HuH-7 (cell line): Measurements from ENCODE around the gene SOX15.
"Not testable (repeated sequence)": the region's sequence is repeated elsewhere in the genome, so short reads cannot be mapped to it uniquely, and the experiment has no call there.

Source experiments
- DNase-seq: peaks from one replicate; pipeline ENCODE4 v3.0.0; 2011; ENCODE audit warnings: low spot score

Gene SOX15

DNA sequence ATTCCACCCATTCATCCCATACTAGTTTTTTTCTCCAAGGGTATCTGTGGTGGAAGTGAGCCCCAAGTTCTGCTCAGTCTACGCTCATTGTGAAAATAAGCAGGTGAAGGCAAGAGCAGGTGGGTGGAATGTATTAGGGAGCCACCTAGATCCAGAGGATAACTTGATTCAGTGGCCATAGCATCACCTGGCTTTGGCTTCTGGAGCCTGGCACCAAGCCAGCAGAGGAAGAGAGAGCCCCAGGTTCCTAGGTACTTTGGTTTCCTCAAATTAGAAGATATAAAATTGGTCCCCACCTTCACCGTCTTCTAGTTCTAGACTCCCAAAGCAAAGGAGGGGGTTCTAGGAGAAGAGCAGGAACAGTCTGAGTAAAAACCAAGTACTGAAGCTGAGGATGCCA lies 20.7 kb upstream of the SOX15 start:
- DNase-seq = no peak

DNA sequence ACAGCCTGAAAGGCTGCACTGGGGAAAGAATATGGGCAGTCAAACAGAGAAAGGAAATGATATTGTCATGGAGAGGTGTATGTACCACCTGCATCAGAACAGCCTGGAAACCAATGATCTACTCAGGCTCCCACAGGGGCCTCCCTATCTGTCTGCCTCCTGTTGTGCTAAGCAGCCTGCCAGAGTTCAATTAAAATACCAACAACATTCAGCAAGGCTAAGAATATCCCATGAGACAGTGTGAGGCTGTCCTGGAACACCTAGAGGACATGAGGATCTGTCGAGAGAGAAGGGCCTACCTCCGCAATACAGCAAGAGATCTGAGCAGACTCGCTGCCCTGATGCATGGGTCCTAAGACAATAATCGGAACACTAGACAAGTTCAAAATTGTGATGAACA lies 16.4 kb upstream of the SOX15 start:
- DNase-seq = no peak

DNA sequence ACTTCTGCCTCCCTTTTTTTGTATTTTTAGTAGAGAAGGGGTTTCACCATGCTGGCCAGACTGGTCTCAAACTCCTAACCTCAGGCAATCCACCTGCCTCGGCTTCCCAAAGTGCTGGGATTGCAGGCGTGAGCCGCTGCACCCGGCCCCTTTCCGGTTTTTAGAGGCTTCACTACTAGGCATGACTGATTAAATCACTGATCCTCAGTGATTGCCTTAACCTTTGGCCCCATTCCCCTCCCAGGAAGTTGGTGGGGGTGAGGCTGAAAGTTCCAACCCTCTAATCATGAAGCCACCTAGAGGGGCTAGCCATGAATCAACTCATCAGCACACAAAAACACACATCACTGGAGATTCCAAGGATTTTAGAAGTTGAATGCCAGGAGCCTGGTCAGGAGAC lies 7.7 kb upstream of the SOX15 start:
- DNase-seq = not testable (repeated sequence)

DNA sequence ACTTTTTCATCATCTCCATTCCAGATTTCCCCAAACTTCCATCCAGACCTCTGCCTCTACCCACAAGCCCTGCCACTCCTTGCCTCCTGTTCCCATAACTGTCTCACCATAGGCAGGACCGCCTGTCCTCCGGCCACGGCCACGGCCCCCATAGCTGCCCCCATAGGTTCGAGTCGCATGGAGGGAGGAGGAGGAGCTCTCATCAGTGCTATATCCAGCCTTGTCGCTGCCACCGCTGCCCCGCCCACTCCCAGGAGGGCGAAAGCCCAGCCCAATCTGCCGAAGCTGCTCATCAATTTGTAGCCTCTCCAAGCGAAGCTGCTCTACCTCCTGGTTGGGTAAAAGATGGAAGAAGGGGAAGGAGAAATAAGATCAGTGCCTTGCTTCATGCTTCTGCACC lies 3.4 kb upstream of the SOX15 start:
- no peak for DNase-seq

DNA sequence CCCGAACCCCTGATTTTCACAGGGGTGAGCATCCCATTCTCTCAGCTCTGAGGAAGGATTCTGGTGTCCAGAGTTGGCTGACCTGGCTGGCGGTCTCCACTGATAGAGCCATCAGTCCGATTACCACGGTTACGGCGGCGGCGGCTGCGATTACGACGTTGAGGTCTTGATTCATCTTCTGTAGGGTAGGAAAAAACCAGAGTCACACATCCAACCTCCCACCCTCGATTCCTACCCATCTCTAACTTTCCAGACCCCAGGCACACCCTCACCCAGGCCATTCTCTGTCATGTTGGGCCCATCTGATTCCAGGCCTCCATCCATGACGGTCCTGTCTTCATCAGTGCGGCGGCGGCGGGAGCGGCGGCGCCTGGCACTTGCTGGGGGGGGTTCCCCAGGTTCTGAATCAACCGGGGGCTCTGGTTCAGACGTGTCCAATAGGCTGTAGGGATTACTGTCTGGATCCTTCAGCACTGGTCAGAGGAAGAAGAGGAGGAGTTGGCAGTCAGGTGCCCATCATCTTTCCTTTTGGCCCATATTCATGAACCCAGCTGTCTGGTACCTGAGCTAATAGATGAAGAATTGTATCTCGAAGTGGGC lies 2.6 kb upstream of the SOX15 start:
- no peak for DNase-seq

DNA sequence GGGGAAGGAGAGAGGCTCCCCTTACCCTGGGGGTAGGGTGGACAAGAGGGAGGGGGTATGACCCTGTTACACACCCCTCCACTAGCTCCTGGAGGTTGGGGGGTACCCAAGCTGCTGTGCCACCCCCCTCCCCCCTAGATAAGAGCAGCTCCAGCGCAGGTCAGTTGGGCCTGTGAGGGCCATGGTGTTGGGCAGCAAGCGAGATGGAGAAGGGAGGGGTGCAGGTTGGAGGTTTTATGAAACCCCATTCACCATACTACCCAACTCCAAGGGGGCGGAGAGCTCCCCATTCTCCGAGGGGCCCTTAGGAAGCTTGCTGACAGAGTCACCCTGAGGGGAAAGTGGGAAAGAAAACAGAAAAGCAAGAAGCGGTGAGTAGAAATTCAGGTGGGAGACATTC lies 1.7 kb upstream of the SOX15 start:
- DNase-seq = no peak

DNA sequence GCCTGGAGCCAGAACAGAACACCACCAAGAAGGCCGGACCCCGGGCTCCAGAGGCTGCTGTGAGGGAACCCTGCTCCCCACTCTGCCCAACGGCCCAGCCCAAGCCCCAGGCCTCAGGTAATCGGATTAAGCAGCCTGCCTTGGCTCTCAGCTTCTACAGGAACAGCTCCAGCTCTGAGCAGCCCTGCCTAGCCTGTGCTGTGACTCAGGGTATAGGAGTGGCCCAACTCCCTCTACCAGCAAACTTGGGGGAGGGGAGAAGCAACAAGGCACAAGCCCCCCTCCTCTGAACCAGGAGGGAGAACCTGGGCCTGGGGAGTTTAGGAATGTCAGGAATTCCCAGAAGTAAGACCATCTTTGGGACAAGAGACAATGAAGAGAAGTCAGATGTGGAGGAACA lies 849 bp upstream of the SOX15 start:
- no peak for DNase-seq

DNA sequence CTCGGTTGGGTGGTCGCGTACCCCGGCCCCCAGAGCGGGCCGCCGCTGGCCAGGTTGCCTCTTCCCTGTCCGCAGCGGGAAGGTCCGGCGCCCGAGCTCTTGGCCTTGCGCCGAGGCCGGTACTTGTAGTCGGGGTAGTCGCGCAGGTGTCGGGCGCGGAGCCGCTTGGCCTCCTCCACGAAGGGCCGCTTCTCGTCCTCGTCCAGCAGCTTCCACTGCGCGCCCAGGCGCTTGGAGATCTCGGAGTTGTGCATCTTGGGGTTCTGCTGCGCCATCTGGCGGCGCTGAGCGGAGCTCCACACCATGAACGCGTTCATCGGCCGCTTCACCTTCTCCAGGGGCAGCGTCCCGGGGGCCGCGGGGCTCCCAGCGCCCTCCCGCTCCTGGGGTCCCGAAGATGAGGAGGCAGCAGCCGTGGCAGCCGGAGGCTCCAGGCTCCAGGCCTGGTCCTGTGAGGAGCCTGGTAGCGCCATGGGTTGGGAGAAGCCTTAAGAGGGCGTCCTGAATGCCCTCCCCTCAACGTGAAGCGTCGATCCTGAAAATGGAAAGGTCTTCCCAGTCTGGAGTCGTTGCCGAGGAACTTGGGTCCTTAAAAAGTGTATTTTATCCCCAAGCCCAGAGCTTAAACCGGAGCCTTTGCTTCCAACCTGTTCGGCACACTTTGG lies 558 bp downstream of the SOX15 start:
- no peak for DNase-seq

DNA sequence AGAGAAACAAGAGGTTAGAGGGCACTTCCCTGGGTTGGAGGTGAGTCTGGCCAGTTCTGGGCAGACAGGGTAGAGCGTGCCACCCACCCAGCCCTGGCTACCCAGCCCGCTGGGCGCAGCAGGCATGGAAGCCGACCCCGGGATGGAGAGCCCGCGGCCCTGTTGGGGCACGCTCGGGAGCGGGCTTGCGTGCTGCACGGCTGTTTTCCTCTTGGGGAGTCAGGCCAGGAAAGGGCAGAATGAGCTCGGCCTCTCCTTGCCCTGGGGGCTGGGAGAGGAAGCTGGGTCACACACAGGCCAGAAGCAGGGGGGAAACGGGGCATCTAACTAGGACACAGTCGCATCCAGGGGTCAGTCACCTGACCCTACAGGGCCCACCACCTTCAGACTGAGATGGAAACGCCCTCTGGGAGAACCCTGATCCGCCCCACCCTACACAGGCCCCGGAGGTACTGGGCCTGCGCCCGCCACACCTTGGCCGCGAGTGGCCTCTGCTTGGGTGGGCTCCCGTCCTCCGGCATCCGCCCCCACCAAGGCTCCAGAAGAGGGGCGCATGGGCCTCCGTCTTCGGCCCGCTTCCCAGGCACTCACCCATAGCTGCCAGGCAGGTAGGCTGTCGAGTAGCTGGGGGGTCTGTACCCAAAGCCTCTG lies 1.2 kb downstream of the SOX15 start:
- DNase-seq = no peak

DNA sequence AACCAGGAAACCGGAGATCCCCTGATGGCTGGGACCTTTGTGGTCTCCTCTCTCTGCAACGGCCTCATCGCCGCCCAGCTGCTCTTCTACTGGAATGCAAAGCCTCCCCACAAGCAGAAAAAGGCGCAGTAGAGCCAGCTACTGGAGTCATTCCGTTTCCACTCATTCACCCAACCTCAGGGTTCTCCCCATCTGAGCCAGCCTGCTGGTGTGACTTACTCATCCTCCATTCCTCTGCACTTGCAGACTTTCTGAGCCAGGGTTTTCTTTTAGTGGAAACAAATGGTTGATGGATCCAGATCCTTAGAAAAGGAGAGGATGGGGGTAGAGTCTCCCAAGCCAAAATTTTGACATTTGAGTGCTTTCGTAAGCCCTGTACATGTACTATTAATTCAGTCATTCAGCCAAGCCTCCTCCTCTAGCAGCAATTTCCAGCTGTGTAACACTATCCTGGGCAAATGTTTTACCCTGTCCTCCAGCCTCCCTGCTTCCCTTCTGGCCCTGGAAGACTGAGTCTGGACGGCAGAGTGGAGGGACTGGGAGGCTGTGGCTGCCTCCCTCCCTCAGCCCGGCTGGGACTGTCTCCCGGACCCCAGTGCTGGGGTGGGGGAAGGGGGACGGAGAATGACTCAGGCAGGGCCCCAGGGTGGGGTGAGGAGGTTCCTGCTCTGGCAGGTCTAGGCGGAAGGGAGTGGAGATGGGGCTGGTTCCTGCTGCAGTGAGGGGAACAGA lies 2.3 kb downstream of the SOX15 start:
- no peak for DNase-seq

DNA sequence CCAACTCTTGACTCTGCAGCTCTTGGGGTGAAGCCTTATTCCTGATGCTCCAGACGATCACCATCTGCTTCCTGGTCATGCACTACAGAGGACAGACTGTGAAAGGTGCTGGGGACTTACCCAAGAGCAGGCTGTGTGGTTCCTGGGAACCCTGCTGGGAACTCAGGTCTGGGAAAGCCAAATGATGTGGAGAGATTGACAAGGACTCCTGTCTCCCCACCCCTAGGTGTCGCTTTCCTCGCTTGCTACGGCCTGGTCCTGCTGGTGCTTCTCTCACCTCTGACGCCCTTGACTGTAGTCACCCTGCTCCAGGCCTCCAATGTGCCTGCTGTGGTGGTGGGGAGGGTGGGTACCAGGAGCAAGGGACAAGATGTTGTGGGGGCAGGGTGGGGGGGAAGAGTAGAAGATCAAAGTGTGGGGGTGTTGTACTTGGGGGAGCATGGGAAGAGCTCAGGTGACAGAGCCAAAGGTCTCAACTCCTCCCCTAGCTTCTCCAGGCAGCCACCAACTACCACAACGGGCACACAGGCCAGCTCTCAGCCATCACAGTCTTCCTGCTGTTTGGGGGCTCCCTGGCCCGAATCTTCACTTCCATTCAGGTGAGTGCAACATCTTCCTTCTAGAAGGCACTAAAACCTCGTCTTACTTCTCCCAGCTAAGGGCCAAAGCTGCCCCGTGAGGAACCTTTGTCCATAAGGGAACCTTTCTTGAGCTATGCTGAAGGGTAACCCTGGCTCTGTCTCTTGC lies 3.0 kb downstream of the SOX15 start:
- DNase-seq = peak; percentile 82

DNA sequence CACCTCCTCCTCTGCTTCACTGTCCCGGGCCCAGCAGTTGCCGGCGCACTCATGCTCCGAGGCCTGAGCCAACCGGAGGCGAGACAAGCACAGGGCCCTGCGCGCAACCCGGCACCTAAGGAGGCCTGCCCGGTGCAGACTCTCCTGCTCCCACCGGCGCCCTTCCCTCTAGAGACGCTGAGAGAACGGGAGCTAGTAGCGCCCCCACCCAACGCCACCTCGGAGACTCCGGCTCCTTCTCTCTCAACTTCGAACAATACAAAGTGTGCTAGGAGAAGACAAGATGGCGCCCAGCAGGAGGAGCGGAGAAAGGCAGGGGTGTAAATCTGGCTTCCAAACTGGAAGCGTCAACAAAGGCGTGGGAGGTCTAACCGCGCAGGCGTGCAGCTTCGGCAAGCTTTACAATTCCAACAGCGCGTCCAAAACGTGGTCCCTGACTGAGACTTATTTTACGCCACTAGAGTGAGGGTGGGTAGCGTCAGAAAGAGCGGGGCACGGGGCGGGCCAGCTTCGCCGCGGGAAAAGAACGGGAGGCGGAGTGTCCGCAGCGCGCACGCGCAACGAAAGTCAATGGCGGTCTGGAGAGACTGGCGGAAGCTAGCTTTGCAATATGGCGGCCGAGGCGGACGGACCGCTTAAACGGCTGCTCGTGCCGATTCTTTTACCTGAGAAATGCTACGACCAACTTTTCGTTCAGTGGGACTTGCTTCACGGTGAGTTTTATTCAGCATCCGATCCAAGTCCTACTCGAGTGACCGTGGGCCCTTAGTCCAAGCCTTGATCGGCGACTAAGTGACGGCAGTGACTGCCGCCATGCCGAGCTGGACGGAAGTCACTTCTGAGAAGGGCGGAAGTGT lies 6.4 kb downstream of the SOX15 start, which contains the start of gene MPDU1:
Gene MPDU1 (plus strand): TSS at position 600 of the 857 bp plus-strand sequence. CDS start 11 bp downstream, at position 611.
- DNase-seq = peak; percentile 88

DNA sequence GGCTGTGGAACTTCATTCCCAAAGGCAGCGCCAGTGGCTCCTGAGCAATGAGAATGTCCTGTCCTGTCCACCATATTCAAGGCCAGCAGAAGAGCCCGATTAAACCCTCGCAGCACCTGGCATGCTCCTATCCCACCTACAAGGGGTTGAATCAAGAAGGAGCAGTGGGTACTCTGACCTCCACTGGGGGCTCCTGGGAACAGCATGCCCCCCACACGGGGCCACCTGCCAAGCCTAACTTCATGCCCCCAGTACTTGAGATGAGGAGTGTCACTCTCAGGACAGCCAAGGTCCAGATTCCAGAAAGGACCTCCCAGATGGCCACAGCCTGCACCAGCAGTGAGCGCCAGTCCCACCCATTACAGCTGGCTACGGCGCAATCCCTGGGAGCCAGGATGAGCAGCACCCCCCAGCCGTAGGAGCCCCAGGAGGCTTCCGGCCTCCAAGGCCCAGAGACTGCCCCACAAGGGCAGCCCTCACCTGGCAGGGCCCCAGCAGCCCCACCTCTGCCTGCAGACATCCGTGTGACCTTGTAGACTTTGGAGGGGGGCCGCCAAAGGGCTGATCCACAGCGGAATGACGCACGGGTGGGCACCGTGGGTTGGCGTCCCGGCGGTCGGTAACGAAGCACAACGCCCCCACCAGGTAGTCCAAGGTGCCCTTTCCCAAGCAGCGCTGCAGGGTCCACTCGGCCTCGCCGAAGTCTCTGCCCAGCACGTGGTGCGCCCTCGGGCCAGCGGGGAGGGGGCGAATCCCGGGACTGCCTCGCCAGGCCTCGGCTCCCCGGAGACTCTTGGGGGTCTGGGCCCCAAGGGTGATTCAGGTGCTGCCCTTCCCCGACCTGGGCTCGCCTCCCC lies 7.3 kb downstream of the SOX15 start:
- no peak for DNase-seq

DNA sequence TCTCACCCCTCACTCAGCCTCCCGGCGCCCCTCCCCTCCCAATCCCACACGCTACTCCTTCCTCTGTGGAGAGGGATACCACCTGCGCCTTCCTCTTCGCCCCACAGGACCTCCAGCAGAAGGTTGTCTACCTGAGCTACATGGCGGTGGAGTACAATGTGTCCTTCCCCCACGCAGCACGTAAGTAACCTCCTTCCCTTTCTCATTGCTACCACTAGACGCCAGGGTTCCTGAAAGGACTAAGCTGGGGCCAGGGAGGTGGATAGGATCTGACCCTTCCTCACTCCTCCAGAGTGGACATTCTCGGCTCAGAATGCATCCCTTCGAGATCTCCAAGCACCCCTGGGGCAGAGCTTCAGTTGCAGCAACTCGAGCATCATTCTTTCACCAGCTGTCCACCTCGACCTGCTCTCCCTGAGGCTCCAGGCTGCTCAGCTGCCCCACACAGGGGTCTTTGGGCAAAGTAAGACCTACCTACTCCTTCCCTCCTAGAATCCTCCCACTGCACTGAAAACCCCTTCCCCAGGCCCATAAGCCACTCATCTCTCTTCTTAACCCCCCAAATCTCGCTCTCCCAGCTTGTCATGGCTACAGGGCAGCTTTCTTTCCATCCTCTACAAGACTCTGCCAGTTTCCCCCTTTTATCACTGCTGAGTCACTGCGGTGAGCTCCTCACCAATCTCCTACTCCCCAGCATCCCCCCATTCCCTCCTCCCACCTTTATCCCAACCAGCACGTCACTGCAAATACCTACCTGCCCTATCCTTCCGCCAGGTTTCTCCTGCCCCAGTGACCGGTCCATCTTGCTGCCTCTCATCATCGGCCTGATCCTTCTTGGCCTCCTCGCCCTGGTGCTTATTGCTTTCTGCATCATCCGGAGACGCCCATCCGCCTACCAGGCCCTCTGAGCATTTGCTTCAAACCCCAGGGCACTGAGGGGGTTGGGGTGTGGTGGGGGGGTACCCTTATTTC lies 9.0 kb downstream of the SOX15 start:
- DNase-seq = no peak

DNA sequence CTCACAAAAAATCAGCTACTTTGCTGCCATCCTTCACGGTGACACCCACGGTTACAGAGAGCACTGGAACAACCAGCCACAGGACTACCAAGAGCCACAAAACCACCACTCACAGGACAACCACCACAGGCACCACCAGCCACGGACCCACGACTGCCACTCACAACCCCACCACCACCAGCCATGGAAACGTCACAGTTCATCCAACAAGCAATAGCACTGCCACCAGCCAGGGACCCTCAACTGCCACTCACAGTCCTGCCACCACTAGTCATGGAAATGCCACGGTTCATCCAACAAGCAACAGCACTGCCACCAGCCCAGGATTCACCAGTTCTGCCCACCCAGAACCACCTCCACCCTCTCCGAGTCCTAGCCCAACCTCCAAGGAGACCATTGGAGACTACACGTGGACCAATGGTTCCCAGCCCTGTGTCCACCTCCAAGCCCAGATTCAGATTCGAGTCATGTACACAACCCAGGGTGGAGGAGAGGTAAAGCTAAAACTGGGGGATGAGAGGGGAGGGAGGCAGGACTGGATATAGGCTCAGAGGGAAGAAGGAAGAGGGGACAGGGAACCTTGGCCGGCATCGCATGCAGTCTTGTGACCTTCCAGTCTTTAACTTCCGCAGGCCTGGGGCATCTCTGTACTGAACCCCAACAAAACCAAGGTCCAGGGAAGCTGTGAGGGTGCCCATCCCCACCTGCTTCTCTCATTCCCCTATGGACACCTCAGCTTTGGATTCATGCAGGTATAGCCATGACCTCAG lies 9.9 kb downstream of the SOX15 start:
- no peak for DNase-seq

DNA sequence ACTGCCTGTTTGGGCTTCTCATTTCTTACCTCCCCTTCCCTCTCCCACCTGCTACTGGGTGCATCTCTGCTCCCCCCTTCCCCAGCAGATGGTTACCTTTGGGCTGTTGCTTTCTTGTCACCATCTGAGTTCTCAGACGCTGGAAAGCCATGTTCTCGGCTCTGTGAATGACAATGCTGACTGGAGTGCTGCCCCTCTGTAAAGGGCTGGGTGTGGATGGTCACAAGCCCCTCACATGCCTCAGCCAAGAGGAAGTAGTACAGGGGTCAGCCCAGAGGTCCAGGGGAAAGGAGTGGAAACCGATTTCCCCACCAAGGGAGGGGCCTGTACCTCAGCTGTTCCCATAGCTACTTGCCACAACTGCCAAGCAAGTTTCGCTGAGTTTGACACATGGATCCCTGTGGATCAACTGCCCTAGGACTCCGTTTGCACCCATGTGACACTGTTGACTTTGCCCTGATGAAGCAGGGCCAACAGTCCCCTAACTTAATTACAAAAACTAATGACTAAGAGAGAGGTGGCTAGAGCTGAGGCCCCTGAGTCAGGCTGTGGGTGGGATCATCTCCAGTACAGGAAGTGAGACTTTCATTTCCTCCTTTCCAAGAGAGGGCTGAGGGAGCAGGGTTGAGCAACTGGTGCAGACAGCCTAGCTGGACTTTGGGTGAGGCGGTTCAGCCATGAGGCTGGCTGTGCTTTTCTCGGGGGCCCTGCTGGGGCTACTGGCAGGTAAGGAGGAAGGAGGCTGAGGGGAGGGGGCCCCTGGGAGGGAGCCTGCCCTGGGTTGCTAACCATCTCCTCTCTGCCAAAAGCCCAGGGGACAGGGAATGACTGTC lies 10.7 kb downstream of the SOX15 start, which contains the start of gene CD68:
Gene CD68 (plus strand): TSS at position 638 of the 833 bp plus-strand sequence. CDS start 40 bp downstream, at position 678.
- DNase-seq = peak; percentile 86
